GM23338 (cell line): ENCODE results near the gene SMYD3. TPM values are rescaled to one million over a fixed set of nuclear protein-coding genes. Genes with fewer than 3 reads are reported as not detected.

Source experiments
- ATAC-seq: fragments of 200-7000 bp; cut with Tn5 transposase; 3 replicates; pipeline ENCODE4 v1.9.1; 2020
- DNase-seq: peaks from one replicate; pipeline ENCODE4 v3.0.0-alpha.2; 2015; ENCODE audit warnings: low spot score
- H2AFZ ChIP-seq: fragments of 200-600 bp; sonication (generic); 2 replicates; pipeline ENCODE4 v1.8.0; 2016; ENCODE audit warnings: antibody characterized with exemption, mild to moderate bottlenecking, moderate library complexity
- H3F3A ChIP-seq: fragments of 200-600 bp; sonication (generic); replicated peaks from 2 replicates; pipeline ENCODE4 v1.8.0; 2017; ENCODE audit warnings: antibody characterized with exemption, mixed run types, low read depth
- H3K27ac ChIP-seq: fragments of 200-600 bp; sonication (generic); 2 replicates; pipeline ENCODE4 v1.6.1; 2016; ENCODE audit warnings: low read depth
- H3K27me3 ChIP-seq: fragments of 200-600 bp; sonication (generic); 2 replicates; pipeline ENCODE4 v1.8.0; 2016; ENCODE audit warnings: mild to moderate bottlenecking, mixed run types, moderate library complexity; ENCODE audit not compliant: insufficient read depth
- H3K36me3 ChIP-seq: fragments of 200-600 bp; sonication (generic); 2 replicates; pipeline ENCODE4 v1.8.0; 2016; ENCODE audit warnings: mild to moderate bottlenecking; ENCODE audit not compliant: insufficient read depth
- H3K4me1 ChIP-seq: fragments of 200-600 bp; sonication (generic); 2 replicates; pipeline ENCODE4 v1.8.0; 2016; ENCODE audit warnings: mild to moderate bottlenecking, moderate library complexity; ENCODE audit not compliant: insufficient read depth
- H3K4me2 ChIP-seq: fragments of 200-600 bp; sonication (generic); 2 replicates; pipeline ENCODE4 v1.7.1; 2017; ENCODE audit warnings: mixed run types
- H3K4me3 ChIP-seq: fragments of 200-600 bp; sonication (generic); 2 replicates; pipeline ENCODE4 v1.6.1; 2016; ENCODE audit warnings: mixed run types
- H3K79me2 ChIP-seq: fragments of 200-600 bp; sonication (generic); replicated peaks from 2 replicates; pipeline ENCODE4 v1.8.0; 2017; ENCODE audit warnings: mild to moderate bottlenecking; ENCODE audit not compliant: insufficient read depth
- H3K9me2 ChIP-seq: fragments of 200-600 bp; sonication (generic); 2 replicates; pipeline ENCODE4 v1.8.0; 2017; ENCODE audit not compliant: insufficient read depth
- H4K20me1 ChIP-seq: fragments of 200-600 bp; sonication (generic); replicated peaks from 2 replicates; pipeline ENCODE4 v1.8.0; 2017; ENCODE audit warnings: mild to moderate bottlenecking; ENCODE audit not compliant: insufficient read depth
- H3K27ac Mint-ChIP-seq: 2 replicates; pipeline ENCODE4 v1.8.0; 2020; ENCODE audit warnings: inconsistent platforms, mild to moderate bottlenecking, moderate library complexity, mixed read lengths
- H3K27me3 Mint-ChIP-seq: 3 replicates; pipeline ENCODE4 v1.8.0; 2022; ENCODE audit warnings: low read depth, mild to moderate bottlenecking, moderate library complexity, mixed read lengths, inconsistent platforms; ENCODE audit not compliant: insufficient read depth, poor library complexity
- H3K36me3 Mint-ChIP-seq: 3 replicates; pipeline ENCODE4 v1.8.0; 2021; ENCODE audit warnings: low read depth, mild to moderate bottlenecking, inconsistent platforms, moderate library complexity, mixed read lengths
- H3K4me1 Mint-ChIP-seq: 3 replicates; pipeline ENCODE4 v1.8.0; 2020; ENCODE audit warnings: mild to moderate bottlenecking, inconsistent platforms, mixed read lengths
- H3K4me3 Mint-ChIP-seq: 3 replicates; pipeline ENCODE4 v1.8.0; 2021; ENCODE audit warnings: moderate library complexity, mild to moderate bottlenecking, inconsistent platforms, mixed read lengths
- H3K9me3 Mint-ChIP-seq: 3 replicates; pipeline ENCODE4 v1.8.0; 2020; ENCODE audit warnings: moderate library complexity, mild to moderate bottlenecking, inconsistent platforms, mixed read lengths
- CREB1 ChIP-seq: fragments of 250-450 bp; sonication (Bioruptor Pico); IDR thresholded peaks from 2 replicates; pipeline ENCODE4 v1.5.0; 2020; ENCODE audit warnings: low read depth, mild to moderate bottlenecking, moderate library complexity
- EZH2 ChIP-seq: fragments of 200-600 bp; sonication (generic); IDR thresholded peaks from one replicate; pipeline ENCODE4 v1.8.0; 2017; ENCODE audit warnings: antibody characterized with exemption, mild to moderate bottlenecking, low read depth; ENCODE audit not compliant: unreplicated experiment
- EZH2phosphoT487 ChIP-seq: fragments of 200-600 bp; sonication (generic); IDR thresholded peaks from one replicate; pipeline ENCODE4 v1.8.1; 2018; ENCODE audit warnings: antibody characterized with exemption; ENCODE audit not compliant: unreplicated experiment
- JUNB ChIP-seq: IDR thresholded peaks from one replicate; pipeline ENCODE4 v1.6.1; 2016; ENCODE audit warnings: antibody characterized with exemption; ENCODE audit not compliant: unreplicated experiment
- NANOG ChIP-seq: IDR thresholded peaks from 2 replicates; pipeline ENCODE4 v1.6.1; 2016; ENCODE audit warnings: antibody characterized with exemption, borderline replicate concordance
- POLR2AphosphoS5 ChIP-seq: IDR thresholded peaks from 2 replicates; pipeline ENCODE4 v1.6.1; 2016; ENCODE audit warnings: antibody characterized with exemption, low read depth
- STAT1 ChIP-seq: IDR thresholded peaks from one replicate; pipeline ENCODE4 v1.6.1; 2016; ENCODE audit warnings: antibody characterized with exemption; ENCODE audit not compliant: unreplicated experiment
- ZNF114 ChIP-seq: fragments of 250-450 bp; sonication (Bioruptor Pico); IDR thresholded peaks from 2 replicates; pipeline ENCODE4 v1.5.0; 2020; ENCODE audit warnings: mild to moderate bottlenecking, moderate library complexity
- ZNF331 ChIP-seq: fragments of 250-450 bp; sonication (Bioruptor Pico); IDR thresholded peaks from 2 replicates; pipeline ENCODE4 v1.5.0; 2020; ENCODE audit warnings: low read depth, mild to moderate bottlenecking, moderate library complexity
- polyA plus RNA-seq: library from polyadenylated mRNA; unstranded; fragments of >200 nt; fragmentation: Nextera tagmentation; extraction: Ambion mirVana; gene quantifications from 2 replicates; pipeline ENCODE4 v1.2.1, GENCODE V29; 2016
- total RNA-seq: library from RNA; depleted of rRNA; stranded (reverse); fragments of >200 nt; shearing (Covaris generic); gene quantifications from 2 replicates; pipeline ENCODE4 v1.2.3, GENCODE V29; 2014
- TF ChIP-seq, protein P1 (sequence below): fragments of 250-450 bp; sonication (Bioruptor Pico); IDR thresholded peaks from 2 replicates; pipeline ENCODE4 v1.5.0; 2020; ENCODE audit warnings: mild to moderate bottlenecking, moderate library complexity
- TF ChIP-seq, protein P2 (sequence below): IDR thresholded peaks from one replicate; pipeline ENCODE4 v1.6.1; 2018; ENCODE audit warnings: antibody characterized with exemption; ENCODE audit not compliant: unreplicated experiment
- TF ChIP-seq, protein P3 (sequence below): IDR thresholded peaks from 2 replicates; pipeline ENCODE4 v1.6.1; 2016; ENCODE audit warnings: antibody characterized with exemption

The SMYD3 gene
- total and polyA plus RNA-seq, 2 experiments from 2014 or later = 31.8 to 34.4 TPM

DNA sequence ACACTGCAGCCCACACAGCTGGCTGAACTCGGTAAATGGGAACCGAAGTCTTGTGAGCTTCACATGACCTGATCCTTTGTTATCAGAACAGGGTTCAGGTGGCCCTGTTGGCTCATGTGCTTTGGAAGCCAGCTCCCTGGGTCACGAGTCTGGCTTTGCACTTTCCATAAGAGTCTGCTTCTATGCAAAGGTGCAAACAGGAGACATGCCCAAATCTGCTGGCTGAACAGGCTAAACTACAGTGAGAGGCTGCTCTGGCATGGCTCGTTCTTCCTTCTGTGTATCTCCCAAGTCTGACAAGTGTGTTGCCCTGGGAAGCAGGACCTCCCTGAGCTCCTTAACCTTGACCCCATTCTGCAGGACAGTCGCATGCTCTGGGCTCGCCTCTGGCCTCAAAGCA lies 802.7 kb downstream of the SMYD3 start:
- no peak for ATAC-seq

More for the DNA sequence above, 802.7 kb downstream of the SMYD3 start:
- Mint-ChIP-seq H3K27me3 (no peaks in the 10 kb centered on the region), H3K36me3 (no peaks in the 10 kb centered on the region), H3K4me3 (no peak overlapping the region), H3K4me1 (peaks cover 10% of the 10 kb centered on the region), H3K27ac (no peak overlapping the region), H3K9me3 (peaks cover 3% of the 10 kb centered on the region; the same call in 1 of the 3 replicates)
- no peak for DNase-seq
- H3K4me1 ChIP-seq = no peaks in the 10 kb centered on the region
- no peaks in the 10 kb centered on the region for H4K20me1 ChIP-seq
- no peaks in the 10 kb centered on the region for H3F3A ChIP-seq
- H3K4me2 ChIP-seq = no peak overlapping the region
- H3K4me3 ChIP-seq = no peak overlapping the region
- no peaks in the 10 kb centered on the region for H3K27me3 ChIP-seq
- H3K27ac ChIP-seq = no peak overlapping the region
- no peak overlapping the region for H2AFZ ChIP-seq
- no peaks in the 10 kb centered on the region for H3K79me2 ChIP-seq
- TF ChIP-seq EZH2phosphoT487 = no peak
- no peak for TF ChIP-seq STAT1
- no peak for TF ChIP-seq CREB1 (CRISPR knock-in tag)
- TF ChIP-seq EZH2 = no peak
- no peak for TF ChIP-seq NANOG
- TF ChIP-seq, protein P1, sequence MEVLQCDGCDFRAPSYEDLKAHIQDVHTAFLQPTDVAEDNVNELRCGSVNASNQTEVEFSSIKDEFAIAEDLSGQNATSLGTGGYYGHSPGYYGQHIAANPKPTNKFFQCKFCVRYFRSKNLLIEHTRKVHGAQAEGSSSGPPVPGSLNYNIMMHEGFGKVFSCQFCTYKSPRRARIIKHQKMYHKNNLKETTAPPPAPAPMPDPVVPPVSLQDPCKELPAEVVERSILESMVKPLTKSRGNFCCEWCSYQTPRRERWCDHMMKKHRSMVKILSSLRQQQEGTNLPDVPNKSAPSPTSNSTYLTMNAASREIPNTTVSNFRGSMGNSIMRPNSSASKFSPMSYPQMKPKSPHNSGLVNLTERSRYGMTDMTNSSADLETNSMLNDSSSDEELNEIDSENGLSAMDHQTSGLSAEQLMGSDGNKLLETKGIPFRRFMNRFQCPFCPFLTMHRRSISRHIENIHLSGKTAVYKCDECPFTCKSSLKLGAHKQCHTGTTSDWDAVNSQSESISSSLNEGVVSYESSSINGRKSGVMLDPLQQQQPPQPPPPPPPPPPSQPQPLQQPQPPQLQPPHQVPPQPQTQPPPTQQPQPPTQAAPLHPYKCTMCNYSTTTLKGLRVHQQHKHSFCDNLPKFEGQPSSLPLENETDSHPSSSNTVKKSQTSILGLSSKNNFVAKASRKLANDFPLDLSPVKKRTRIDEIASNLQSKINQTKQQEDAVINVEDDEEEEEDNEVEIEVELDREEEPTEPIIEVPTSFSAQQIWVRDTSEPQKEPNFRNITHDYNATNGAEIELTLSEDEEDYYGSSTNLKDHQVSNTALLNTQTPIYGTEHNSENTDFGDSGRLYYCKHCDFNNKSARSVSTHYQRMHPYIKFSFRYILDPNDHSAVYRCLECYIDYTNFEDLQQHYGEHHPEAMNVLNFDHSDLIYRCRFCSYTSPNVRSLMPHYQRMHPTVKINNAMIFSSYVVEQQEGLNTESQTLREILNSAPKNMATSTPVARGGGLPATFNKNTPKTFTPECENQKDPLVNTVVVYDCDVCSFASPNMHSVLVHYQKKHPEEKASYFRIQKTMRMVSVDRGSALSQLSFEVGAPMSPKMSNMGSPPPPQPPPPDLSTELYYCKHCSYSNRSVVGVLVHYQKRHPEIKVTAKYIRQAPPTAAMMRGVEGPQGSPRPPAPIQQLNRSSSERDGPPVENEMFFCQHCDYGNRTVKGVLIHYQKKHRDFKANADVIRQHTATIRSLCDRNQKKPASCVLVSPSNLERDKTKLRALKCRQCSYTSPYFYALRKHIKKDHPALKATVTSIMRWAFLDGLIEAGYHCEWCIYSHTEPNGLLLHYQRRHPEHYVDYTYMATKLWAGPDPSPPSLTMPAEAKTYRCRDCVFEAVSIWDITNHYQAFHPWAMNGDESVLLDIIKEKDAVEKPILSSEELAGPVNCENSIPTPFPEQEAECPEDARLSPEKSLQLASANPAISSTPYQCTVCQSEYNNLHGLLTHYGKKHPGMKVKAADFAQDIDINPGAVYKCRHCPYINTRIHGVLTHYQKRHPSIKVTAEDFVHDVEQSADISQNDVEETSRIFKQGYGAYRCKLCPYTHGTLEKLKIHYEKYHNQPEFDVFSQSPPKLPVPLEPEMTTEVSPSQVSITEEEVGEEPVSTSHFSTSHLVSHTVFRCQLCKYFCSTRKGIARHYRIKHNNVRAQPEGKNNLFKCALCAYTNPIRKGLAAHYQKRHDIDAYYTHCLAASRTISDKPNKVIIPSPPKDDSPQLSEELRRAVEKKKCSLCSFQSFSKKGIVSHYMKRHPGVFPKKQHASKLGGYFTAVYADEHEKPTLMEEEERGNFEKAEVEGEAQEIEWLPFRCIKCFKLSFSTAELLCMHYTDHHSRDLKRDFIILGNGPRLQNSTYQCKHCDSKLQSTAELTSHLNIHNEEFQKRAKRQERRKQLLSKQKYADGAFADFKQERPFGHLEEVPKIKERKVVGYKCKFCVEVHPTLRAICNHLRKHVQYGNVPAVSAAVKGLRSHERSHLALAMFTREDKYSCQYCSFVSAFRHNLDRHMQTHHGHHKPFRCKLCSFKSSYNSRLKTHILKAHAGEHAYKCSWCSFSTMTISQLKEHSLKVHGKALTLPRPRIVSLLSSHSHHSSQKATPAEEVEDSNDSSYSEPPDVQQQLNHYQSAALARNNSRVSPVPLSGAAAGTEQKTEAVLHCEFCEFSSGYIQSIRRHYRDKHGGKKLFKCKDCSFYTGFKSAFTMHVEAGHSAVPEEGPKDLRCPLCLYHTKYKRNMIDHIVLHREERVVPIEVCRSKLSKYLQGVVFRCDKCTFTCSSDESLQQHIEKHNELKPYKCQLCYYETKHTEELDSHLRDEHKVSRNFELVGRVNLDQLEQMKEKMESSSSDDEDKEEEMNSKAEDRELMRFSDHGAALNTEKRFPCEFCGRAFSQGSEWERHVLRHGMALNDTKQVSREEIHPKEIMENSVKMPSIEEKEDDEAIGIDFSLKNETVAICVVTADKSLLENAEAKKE (CRISPR knock-in tag) = no peak
- no peak for TF ChIP-seq POLR2AphosphoS5
- TF ChIP-seq, protein P2, sequence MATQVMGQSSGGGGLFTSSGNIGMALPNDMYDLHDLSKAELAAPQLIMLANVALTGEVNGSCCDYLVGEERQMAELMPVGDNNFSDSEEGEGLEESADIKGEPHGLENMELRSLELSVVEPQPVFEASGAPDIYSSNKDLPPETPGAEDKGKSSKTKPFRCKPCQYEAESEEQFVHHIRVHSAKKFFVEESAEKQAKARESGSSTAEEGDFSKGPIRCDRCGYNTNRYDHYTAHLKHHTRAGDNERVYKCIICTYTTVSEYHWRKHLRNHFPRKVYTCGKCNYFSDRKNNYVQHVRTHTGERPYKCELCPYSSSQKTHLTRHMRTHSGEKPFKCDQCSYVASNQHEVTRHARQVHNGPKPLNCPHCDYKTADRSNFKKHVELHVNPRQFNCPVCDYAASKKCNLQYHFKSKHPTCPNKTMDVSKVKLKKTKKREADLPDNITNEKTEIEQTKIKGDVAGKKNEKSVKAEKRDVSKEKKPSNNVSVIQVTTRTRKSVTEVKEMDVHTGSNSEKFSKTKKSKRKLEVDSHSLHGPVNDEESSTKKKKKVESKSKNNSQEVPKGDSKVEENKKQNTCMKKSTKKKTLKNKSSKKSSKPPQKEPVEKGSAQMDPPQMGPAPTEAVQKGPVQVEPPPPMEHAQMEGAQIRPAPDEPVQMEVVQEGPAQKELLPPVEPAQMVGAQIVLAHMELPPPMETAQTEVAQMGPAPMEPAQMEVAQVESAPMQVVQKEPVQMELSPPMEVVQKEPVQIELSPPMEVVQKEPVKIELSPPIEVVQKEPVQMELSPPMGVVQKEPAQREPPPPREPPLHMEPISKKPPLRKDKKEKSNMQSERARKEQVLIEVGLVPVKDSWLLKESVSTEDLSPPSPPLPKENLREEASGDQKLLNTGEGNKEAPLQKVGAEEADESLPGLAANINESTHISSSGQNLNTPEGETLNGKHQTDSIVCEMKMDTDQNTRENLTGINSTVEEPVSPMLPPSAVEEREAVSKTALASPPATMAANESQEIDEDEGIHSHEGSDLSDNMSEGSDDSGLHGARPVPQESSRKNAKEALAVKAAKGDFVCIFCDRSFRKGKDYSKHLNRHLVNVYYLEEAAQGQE = no peak
- TF ChIP-seq, protein P3, sequence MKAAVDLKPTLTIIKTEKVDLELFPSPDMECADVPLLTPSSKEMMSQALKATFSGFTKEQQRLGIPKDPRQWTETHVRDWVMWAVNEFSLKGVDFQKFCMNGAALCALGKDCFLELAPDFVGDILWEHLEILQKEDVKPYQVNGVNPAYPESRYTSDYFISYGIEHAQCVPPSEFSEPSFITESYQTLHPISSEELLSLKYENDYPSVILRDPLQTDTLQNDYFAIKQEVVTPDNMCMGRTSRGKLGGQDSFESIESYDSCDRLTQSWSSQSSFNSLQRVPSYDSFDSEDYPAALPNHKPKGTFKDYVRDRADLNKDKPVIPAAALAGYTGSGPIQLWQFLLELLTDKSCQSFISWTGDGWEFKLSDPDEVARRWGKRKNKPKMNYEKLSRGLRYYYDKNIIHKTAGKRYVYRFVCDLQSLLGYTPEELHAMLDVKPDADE = no peak
- no peak for TF ChIP-seq JUNB
- no peak for TF ChIP-seq ZNF114 (CRISPR knock-in tag)
- no peak for TF ChIP-seq ZNF331 (CRISPR knock-in tag)
- 0 out of 2 replicates have a peak, but pooled peaks cover 4% of the 10 kb centered on the region for H3K9me2 ChIP-seq
- no peaks in the 10 kb centered on the region for H3K36me3 ChIP-seq
